GM19463 (cell line): ENCODE data around the gene HDAC8.
"Not testable (repeated sequence)": the region's sequence is repeated elsewhere in the genome, so short reads cannot be mapped to it uniquely, and the experiment has no call there.

Experiments used
- ATAC-seq: cut with Tn5 transposase; IDR thresholded peaks from one replicate; pipeline ENCODE4 v1.9.1; 2021; ENCODE audit warnings: mild to moderate bottlenecking, moderate library complexity; ENCODE audit not compliant: unreplicated experiment

The HDAC8 gene

GRCh38 chrX:72340041-72340440 lies 232.6 kb downstream of the HDAC8 start:
- no peak for ATAC-seq

GRCh38 chrX:72330131-72330530 lies 242.5 kb downstream of the HDAC8 start:
- ATAC-seq = no peak

GRCh38 chrX:72326605-72327300 lies 245.9 kb downstream of the HDAC8 start:
- no peak for ATAC-seq

GRCh38 chrX:72319651-72320050 lies 253.0 kb downstream of the HDAC8 start:
- ATAC-seq = not testable (repeated sequence)

GRCh38 chrX:72317139-72317538 lies 255.5 kb downstream of the HDAC8 start:
- no peak for ATAC-seq

GRCh38 chrX:72316408-72317110 lies 256.1 kb downstream of the HDAC8 start:
- ATAC-seq = no peak

- no peak for ATAC-seq
These were observed 257.8 kb downstream of the HDAC8 start for GRCh38 chrX:72314881-72315280.

- ATAC-seq = no peak
These were observed 258.7 kb downstream of the HDAC8 start for GRCh38 chrX:72313707-72314641.

GRCh38 chrX:72312311-72312940 lies 260.2 kb downstream of the HDAC8 start:
- ATAC-seq = no peak

GRCh38 chrX:72309297-72310071 lies 263.2 kb downstream of the HDAC8 start:
- no peak for ATAC-seq

- ATAC-seq = peak; percentile 40
These were observed 263.9 kb downstream of the HDAC8 start for GRCh38 chrX:72308566-72309296.

- no peak for ATAC-seq
These were observed 264.5 kb downstream of the HDAC8 start for GRCh38 chrX:72308209-72308565.

- no peak for ATAC-seq
These were observed 265.0 kb downstream of the HDAC8 start for GRCh38 chrX:72307646-72308051.

GRCh38 chrX:72306851-72307645 lies 265.6 kb downstream of the HDAC8 start:
- ATAC-seq = peak; percentile 63

GRCh38 chrX:72306085-72306801 lies 266.4 kb downstream of the HDAC8 start:
- peak; percentile 4 for ATAC-seq

GRCh38 chrX:72305286-72306084 lies 267.2 kb downstream of the HDAC8 start, which contains the start of gene CITED1:
Gene CITED1 (minus strand): TSS chrX:72305914. CDS start chrX:72302869, 3,045 bp downstream.
- no peak for ATAC-seq

GRCh38 chrX:72304877-72305276 lies 267.8 kb downstream of the HDAC8 start:
- no peak for ATAC-seq
